ENCODE measurements around the gene ARL3.

DNA sequence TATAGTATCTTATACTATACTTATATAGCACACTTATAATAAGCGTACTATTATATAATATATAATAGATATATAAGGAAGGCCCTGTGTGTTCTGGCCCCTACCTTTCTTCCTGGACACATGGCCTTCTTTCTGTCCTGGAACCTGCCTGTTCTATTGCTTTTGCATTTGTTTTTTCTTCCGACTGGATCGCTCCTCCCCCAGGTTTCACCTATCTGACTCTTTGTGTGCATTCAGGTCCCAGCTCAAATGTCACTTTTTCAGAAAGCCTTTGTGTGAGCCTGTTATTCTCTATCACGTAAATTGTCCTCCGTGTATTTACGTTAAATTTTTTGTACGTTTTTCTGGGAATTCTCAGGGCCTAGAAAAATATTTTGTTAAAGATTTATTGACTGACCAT, 72.8 kb downstream of the ARL3 start:
- no peak for TF ChIP-seq POLR2A (IDR thresholded peaks at IDR 0.05)
- TF ChIP-seq EP300 (IDR thresholded peaks at IDR 0.05): no peak
- TF ChIP-seq, protein P1, sequence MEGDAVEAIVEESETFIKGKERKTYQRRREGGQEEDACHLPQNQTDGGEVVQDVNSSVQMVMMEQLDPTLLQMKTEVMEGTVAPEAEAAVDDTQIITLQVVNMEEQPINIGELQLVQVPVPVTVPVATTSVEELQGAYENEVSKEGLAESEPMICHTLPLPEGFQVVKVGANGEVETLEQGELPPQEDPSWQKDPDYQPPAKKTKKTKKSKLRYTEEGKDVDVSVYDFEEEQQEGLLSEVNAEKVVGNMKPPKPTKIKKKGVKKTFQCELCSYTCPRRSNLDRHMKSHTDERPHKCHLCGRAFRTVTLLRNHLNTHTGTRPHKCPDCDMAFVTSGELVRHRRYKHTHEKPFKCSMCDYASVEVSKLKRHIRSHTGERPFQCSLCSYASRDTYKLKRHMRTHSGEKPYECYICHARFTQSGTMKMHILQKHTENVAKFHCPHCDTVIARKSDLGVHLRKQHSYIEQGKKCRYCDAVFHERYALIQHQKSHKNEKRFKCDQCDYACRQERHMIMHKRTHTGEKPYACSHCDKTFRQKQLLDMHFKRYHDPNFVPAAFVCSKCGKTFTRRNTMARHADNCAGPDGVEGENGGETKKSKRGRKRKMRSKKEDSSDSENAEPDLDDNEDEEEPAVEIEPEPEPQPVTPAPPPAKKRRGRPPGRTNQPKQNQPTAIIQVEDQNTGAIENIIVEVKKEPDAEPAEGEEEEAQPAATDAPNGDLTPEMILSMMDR (IDR thresholded peaks at IDR 0.05): no peak
